Germinal center (tissue), 1 donor: ENCODE results near the gene BLTP2.
"Not testable (repeated sequence)": the region's sequence is repeated elsewhere in the genome, so short reads cannot be mapped to it uniquely, and the experiment has no call there.

ENCODE experiments used
- DNase-seq: peaks from one replicate; pipeline ENCODE4 v3.0.0; 2012; ENCODE audit warnings: mixed read lengths, low spot score

The BLTP2 gene

GRCh38 chr17:28644787-28645575 lies at the start of gene BLTP2:
Gene BLTP2, minus strand, starts transcription at chr17:28645158. Its CDS starts 102 bp downstream, at chr17:28645056.
- DNase-seq: peak; percentile 98

DNA sequence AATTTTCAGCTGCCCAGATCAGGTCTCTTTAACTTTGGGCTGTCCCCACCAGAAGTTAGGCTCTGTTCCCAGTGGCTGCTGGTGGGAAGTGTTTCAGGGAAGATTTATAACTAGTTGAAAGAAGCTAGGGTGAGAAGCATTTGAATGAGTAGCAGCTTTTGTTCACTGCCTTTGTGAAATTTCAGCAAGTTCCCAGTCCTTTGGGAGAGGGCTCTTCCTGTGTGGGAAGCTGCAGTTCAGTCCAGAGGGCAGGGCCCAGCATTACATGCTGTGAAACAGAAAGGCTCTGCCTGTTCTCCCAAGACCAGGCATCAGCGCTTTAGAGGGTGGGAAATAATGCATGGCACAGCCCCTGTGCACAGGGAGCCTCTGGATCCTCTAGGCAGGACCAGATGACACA lies 48.9 kb upstream of the BLTP2 start:
- DNase-seq: no peak

DNA sequence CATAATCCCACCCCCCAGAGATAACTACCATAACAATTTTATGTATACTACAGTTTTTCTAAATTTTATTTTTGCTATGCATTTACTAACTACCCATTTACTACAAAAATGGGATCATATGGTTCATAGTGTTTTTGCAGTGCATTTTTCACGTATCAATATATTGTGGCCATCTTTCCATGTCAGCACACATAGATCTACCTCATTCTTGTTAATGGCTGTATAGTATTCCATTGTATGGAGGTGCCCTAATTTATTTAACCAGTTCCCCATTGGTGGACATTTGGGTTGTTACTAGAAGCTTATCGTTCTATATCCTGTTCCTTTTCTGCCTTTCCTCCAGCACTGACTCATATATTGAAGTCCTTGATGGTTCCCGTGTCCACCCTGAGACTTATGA lies 44.1 kb upstream of the BLTP2 start:
- no peak for DNase-seq

- DNase-seq: no peak
Observed at GRCh38 chr17:28688481-28688880, 43.5 kb upstream of the BLTP2 start.

DNA sequence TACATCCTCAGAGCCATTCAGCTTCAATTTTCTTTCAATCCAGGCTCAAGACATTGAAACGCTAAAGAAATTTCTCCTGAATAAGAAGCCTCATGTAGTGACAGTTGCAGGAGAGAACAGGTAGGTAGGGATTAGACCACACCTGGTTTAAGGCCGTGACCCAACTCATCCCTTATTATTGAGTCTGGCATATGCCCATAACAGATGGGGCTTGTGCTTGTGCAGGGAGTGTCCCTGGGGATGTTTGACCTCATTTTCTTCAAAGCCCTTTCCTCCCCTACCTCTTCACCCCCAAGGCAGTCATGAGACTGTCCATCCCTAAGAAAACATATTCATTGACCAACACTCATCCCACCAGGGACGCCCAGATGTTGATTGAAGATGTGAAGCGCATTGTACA lies 41.3 kb upstream of the BLTP2 start:
- DNase-seq: no peak

DNA sequence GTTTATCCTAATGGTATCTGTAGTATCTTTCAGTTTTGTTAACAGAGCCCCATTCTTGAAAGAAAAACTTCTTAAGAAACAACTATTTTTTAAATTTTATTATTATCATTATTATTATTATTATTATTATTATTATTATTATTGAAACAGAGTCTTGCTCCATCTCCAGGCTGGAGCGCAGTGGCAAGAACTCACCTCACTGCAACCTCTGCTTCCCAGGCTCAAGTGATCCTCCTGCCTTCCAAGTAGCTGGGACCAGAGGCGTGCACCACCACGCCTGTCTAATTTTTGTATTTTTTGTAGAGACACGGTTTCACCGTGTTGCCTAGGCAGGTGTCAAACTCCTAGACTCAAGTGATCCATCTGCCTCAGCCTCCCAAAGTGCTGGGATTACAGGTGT lies 40.4 kb upstream of the BLTP2 start:
- no peak for DNase-seq

DNA sequence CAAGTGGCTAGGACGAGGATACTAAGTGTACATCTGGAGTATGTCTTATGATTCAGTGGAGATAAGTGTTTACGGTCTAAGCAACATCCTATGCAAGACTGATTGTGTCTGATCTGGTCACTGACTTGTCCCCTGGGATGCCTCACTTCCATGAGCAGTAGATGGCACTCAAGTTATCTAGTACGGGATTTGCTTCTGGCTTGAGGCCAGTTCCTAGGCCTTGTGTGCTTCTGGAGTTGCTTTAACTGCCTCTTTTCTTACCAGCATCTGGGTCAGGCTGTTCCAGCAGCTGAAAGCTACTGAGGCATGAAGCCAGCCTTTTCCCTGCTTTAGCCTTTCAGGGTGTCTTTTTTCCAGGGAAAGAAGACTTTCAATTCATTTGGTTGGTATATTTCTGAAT lies 40.0 kb upstream of the BLTP2 start:
- DNase-seq: no peak

DNA sequence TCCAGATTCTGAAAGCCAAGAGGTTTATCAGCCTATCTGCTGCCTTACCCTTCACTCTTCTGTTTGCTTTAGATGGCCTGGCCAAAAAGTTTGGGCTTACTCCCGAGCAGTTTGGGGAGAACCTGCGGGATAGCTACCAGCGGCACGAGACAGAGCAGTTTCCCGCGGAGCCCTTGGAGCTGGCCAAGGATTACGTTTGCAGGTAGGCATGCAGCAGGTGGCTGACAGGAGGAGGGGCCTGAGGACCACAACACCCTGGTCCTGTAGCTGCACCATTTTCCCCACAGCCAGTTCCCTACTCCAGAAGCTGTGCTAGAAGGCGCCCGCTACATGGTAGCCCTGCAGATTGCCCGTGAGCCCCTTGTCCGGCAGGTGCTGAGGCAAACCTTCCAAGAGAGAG lies 37.7 kb upstream of the BLTP2 start:
- DNase-seq: no peak

GRCh38 chr17:28675980-28676379 lies 31.0 kb upstream of the BLTP2 start:
- peak; percentile 35 for DNase-seq

DNA sequence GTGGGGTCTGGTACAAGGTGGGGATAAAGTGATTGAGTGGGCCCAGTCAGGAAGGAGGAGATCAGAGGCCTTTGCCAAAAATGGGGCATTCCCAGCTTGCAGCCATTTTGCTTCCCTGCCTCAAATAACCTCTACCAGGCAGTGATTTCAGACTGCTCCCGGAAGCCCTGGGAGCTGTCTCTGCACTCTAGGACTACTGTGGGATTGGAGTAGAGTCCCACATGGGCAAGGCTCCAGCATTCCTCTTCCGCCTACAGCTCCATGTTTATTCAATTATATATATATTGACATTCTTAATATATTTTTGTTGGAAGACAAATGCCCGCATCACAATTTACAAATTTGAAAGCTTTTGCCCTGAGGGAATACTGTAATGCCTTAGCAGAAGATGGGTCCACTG lies 30.5 kb upstream of the BLTP2 start:
- DNase-seq: no peak

DNA sequence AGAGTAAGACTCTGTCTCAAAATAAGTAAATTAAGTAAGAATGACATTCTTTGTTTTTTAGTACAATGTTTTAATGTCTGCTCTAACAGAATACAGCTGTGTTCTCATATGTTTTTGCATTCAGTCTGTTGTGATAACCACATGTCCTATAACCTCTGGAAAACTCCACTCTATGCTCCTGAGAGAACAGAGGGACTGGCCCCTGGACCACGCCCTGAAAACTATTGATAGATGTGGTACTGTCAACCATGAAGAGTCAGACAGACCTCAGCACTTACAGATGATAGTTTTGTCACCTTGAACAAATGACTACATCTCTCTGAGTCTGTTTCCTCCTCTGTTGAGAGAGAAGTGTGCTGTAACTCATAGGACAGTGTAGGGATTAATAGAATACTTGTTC lies 25.0 kb upstream of the BLTP2 start:
- DNase-seq: no peak

DNA sequence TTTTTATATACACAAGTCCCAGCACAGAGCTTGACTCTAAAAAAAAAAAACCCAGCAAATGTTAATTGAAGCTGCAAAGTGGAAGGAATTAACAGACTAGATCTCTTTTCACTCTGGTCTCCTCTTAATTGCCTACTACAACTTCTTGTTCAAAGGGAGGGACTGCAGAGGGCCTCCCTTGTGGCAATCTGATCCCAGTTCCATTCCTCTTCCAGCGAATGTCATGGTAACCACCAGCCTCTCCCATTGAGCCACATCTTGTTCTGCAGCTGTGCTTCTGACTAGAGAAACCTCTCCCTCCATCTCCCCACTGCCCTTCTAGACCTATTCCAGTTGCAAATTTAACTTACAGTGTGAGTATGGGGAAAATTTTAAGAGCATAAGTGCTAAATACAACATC lies 22.9 kb upstream of the BLTP2 start:
- DNase-seq: no peak

- DNase-seq: no peak
Observed at GRCh38 chr17:28665994-28666393, 21.0 kb upstream of the BLTP2 start.

DNA sequence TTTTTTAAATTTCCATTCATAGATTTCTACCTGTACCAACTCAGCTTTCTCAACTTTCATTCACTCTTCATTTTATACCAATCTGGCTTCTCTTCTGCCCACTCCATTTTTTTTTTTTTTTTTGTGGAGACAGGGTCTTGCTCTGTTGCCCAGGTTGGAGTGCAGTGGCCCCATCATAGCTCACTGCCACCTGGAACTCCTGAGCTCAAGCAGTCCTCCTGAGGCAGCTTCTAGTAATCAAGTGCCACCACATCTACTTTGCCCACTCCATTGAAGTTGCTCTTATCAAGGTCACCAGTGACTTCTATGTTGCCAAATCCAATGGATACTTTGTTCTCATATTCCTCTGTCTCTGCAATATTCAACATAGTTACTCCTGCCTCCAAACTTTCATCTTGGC lies 18.8 kb upstream of the BLTP2 start:
- no peak for DNase-seq

DNA sequence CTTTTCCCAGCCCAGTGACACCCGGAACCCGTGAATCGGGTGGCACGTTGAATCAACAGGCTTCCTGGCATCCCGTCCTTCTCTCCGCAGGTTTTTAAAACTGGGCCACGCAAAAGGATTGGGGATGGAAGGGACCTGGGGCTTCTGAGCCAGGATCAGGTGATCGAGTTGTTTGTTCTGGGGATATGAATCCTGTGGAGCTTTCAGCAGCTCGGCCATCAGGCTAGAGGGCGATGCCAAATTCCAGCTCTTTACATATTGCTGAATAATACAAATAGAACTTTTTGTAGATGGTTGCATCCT lies 17.5 kb upstream of the BLTP2 start:
- DNase-seq: no peak

DNA sequence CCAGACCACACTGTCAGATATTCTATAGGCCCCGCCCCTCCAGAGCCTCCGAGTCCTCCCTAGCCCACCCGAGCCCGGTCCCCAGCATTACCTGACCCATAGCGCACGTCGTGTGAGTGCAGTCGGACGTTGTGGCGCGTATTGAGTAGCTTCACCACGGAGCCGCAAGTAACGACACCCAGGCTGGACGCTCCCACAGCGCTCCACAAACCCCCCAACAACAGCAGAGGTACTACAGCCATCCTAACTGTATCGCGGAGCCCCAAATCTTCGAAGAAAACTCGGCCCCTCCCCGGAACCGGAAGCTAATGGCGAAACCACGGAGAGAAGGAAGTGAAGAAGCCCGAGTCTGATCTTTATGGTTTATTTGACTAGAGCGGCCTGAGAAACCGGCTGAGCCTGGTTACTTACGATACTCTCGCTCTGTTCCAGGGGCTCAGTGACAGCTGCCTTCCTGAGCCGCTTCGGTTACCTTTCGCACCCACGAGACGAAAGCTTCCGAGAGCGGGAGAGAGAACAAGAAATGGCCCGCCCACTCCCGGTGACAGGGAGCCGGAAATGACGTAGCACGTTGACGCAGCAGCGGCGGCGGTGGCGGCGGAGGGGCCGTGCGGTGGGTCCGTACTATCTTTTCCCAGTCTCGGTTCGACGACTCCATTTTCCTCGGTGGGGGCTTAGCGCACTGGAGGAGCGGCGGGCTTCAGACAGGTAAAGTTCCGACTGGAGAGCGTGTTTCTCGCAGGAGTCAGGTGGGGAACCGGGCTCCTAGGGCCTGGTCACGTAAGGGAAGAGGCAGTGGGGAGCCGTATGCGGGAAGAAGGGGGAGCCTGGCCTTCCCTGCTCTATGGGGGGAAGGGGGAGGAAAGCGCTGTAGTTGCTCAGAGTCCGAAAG lies 16.9 kb upstream of the BLTP2 start, which contains the start of the genes SDF2 and SUPT6H:
Gene SDF2 (minus strand): TSS at position 272 of the 892 bp plus-strand sequence. CDS start 30 bp downstream, at position 242.
Gene SUPT6H (plus strand): TSS at position 571 of the 892 bp plus-strand sequence. CDS start 11,197 bp downstream, outside the sequence.
- peak; percentile 93 for DNase-seq

GRCh38 chr17:28659497-28659881 lies 14.5 kb upstream of the BLTP2 start:
- DNase-seq: not testable (repeated sequence)

DNA sequence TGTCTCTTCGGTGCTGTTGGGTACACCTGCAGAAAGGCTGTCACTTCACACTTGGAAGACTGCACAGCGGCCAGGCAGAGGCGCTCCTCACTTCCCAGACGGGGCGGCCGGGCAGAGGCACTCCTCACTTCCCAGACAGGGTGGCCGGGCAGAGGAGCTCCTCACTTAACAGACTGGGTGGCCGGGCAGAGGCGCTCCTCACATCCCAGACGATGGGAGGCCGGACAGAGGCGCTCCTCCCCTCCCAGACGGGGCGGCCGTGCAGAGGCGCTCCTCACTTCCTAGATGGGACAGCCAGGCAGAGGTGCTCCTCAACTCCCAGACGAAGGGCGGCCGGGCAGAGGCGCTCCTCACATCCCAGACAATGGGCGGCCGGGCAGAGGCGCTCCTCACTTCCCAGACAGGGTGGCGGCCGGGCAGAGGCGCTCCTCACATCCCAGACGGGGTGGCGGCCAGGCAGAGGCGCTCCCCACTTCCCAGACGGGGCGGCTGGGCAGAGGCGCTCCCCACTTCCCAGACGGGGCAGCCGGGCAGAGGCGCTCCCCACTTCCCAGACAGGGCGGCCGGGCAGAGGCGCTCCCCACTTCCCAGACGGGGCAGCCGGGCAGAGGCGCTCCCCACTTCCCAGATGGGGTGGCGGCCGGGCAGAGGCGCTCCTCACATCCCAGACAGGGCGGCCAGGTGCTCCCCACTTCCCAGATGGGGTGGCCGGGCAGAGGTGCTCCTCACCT lies 14.0 kb upstream of the BLTP2 start:
- DNase-seq: not testable (repeated sequence)

DNA sequence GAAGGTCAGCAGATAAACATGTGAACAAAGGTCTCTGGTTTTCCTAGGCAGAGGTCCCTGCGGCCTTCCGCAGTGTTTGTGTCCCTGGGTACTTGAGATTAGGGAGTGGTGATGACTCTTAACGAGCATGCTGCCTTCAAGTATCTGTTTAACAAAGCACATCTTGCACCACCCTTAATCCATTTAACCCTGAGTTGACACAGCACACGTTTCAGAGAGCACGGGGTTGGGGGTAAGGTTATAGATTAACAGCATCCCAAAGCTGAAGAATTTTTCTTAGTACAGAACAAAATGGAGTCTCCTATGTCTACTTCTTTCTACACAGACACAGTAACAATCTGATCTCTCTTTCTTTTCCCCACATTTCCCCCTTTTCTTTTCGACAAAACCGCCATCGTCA lies 13.4 kb upstream of the BLTP2 start:
- DNase-seq: not testable (repeated sequence)

DNA sequence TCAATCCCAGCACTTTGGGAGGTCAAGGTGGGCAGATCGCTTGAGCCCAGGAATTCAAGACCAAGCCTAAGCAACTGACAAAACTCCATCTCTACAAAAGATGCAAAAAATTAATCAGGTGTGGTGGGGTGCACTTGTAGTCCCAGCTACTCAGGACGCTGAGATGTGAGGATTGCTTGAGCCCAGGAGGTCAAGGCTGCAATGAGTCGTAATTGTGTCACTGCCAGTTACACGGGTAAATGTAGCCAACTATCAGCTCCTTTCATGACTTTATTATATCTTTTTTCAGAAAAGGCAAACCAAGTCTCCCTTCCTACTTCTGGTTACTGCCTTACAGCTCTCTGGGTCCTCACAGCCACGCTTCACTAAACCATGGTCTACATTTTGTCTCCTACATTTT lies 12.8 kb upstream of the BLTP2 start:
- no peak for DNase-seq

DNA sequence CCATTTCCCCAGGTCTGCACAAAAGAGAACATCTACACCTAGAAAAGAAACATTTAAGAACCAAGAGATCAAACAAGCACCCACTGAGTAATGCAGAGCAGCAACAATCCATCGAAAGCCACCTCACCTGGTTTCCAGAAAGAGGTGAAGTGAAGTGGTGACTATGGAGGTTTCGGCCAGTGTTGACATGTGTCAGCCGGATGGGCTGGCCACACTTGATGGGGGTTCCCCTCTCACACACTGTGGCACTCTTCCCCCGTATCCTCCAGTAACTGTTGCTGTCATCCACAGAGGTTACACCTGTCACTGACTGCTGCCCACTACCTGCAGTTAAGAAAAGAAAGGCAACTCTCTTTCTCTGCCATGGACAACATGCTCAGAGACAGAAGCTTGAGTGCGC lies 10.2 kb upstream of the BLTP2 start:
- no peak for DNase-seq

DNA sequence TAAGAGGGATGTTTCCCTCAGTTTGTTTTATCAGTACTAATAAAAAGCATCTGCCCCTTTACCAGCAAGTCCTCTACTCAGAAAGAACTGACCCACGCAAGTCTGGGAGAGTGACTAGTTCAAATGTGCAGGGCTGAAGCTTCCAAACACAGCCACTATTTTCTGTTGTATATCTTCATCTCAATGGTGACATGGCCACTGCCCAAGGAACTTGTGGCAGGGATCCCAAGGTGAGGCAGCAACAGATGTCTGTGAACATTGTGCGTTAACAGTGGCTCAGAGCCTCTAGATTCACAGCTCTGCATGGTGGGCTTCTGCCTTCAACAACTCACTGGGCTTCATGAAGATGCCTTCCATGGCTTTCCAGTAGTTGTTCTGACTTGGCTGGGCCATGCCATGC lies 3.7 kb upstream of the BLTP2 start:
- DNase-seq: no peak
